GM18951 (cell line): ENCODE results near the gene SLC9A5.

ENCODE experiments used
- POLR2A ChIP-seq: IDR thresholded peaks from 4 replicates; pipeline ENCODE4 v1.6.1; 2011; ENCODE audit warnings: mild to moderate bottlenecking; ENCODE audit not compliant: insufficient read length, insufficient read depth; ENCODE audit errors: extremely low read depth
- in situ Hi-C: fragments of 300-500 bp; cut with MboI; formaldehyde crosslinking; loops from one replicate; pipeline ENCODE4 v1.12.0; 2022; ENCODE audit warnings: low sequenced_read_pairs, mixed read lengths, inconsistent platforms; ENCODE audit not compliant: unreplicated experiment

SLC9A5 gene

DNA sequence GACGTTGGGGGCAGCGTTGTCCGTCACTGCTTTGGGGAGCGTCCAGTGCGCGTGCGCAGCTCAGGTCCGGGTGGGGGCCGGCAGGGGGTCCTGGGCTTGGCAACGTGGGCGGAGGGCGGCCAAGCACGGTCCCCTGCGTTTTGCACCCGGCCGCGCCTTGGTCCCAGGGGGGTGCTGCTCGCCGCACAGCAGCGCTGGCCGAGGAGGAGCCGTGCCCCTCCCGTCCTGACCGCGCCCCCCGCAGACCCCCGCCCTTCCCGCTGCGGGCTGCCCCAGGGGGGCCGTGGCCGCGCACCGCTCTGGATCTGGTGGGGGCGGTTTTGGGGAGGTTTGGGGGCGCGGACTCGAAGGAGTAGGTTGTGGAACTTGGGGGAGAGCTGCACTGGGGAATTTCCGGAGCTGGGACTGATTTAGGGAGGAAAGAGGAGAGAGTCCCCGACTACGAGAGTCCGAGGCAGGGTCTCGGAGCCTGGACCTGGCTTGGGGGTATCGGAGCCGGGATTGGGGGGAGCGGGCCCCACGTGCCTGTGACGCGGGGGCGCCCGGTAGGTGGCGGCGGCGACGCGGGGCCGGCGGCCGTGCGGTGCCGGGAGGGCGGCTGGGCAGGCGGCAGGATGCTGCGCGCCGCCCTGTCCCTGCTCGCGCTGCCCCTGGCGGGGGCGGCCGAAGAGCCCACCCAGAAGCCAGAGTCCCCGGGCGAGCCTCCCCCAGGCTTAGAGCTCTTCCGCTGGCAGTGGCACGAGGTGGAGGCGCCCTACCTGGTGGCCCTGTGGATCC, at the start of gene SLC9A5:
Gene SLC9A5 (plus strand): TSS at position 579 of the 777 bp plus-strand sequence. CDS start 36 bp downstream, at position 615.
- peak; percentile 47 for TF ChIP-seq POLR2A
- in situ Hi-C loops, result no loop called here

DNA sequence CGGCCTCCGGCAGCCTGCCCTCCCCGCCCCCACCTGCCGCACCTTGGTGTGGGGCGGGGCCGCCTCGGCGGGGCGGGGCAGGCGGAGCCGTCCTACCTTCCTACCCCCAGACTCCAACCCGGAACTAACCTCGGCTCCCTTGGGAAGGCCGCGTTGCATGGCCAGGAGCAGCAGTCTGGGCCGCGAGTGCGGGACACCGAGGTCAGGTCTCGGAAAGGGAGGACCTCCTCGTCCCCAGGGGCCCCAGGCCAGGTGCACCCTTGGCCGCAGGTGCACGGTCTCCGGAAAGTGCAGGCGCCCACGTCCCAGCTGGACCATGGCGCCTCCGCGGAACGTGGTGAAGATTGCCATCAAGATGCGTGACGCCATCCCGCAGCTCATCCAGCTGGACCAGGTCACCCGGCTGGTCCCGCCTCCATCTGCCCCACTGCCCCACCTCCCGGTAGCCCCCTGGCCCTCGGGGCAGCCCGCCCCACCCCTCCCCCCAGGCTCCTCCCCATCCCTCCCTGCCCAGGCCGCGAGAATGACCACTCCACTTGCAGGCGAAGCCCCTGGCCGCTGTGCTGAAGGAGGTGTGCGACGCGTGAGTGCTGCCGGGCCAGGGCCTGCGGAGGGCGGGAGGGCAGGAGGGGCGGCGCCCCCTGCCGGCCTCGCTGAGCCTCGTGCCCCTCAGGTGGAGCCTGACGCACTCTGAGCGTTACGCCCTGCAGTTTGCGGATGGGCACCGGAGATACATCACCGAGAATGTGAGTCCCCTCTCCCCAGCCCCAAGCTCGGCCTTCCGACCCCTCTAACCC, 49.6 kb upstream of the SLC9A5 start, which contains the start of gene ELMO3:
Gene ELMO3 (plus strand): TSS at position 121 of the 797 bp plus-strand sequence. CDS start 196 bp downstream, at position 317.
- in situ Hi-C loops, result no loop called here
- TF ChIP-seq POLR2A, result no peak

- in situ Hi-C loops, result no loop called here
Measured at GRCh38 chr16:67199808-67200198, 49.0 kb upstream of the SLC9A5 start.

GRCh38 chr16:67200491-67200890, 48.3 kb upstream of the SLC9A5 start:
- TF ChIP-seq POLR2A, result no peak
- in situ Hi-C loops, result no loop called here

More at GRCh38 chr16:67199808-67200198, 49.0 kb upstream of the SLC9A5 start:
- no peak for TF ChIP-seq POLR2A

- TF ChIP-seq POLR2A, result no peak
- in situ Hi-C loops, result no loop called here
Measured at GRCh38 chr16:67201411-67202345, 47.1 kb upstream of the SLC9A5 start.

DNA sequence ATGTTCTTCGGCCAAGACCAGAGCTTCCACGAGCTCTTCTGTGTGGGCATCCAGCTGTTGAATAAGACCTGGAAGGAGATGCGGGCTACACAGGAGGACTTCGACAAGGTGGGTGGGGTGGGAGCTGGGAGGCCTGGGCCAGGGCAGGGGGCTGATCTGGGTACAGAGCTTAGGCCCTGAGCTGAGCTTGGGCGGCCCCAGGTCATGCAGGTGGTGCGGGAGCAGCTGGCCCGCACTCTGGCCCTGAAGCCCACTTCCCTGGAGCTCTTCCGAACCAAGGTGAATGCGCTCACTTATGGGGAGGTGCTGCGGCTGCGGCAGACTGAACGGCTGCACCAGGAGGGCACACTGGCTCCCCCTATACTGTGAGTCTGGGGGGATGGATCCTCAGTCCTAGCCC, 46.4 kb upstream of the SLC9A5 start:
- TF ChIP-seq POLR2A, result no peak
- in situ Hi-C loops, result no loop called here

DNA sequence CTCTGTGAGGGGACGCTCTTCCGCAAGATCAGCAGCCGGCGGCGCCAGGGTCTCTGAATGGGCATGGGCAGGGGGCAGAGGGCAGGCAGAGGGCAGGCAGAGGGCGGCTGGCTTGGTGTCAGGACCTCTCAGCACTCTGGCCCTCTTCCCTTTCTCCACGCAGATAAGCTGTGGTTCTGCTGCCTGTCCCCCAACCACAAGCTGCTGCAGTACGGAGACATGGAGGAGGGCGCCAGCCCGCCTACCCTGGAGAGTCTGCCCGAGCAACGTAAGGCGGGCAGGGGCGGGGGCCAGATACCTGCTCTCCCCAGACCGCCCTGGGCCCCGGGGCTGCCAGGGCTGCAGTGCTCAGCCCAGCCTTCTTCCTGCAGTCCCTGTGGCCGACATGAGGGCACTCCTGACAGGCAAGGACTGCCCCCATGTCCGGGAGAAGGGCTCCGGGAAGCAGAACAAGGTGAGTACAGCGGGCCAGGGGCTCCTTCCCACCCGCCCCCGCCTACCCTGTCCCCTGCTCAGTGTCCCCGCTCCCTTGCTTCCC, 45.8 kb upstream of the SLC9A5 start:
- TF ChIP-seq POLR2A, result no peak
- in situ Hi-C loops, result no loop called here

- in situ Hi-C loops, result no loop called here
- no peak for TF ChIP-seq POLR2A
Measured at GRCh38 chr16:67204076-67204475, 44.7 kb upstream of the SLC9A5 start.

- in situ Hi-C loops, result no loop called here
- no peak for TF ChIP-seq POLR2A
Measured at GRCh38 chr16:67206129-67206837, 42.5 kb upstream of the SLC9A5 start.

DNA sequence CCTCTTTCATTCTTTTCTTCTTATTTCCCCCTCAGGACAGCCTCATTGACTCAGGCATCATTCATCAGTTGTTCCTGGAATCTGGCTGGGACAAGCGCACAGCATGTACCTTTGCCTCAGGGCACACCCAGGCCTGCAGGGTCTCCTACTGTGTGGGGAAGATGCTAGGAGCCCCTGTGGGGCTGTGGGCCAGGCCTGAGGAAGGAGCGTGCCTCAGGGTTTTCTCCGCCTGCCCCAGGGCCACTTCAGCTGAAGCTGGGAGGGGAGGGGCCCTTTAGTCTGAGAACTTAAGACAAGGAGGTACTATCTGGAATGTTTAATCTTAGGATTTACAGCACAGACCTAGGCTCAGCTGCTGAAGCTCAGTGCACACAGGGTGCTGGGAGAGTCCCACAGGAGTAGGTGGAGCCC, 41.9 kb upstream of the SLC9A5 start:
- TF ChIP-seq POLR2A, result no peak
- in situ Hi-C loops, result no loop called here

DNA sequence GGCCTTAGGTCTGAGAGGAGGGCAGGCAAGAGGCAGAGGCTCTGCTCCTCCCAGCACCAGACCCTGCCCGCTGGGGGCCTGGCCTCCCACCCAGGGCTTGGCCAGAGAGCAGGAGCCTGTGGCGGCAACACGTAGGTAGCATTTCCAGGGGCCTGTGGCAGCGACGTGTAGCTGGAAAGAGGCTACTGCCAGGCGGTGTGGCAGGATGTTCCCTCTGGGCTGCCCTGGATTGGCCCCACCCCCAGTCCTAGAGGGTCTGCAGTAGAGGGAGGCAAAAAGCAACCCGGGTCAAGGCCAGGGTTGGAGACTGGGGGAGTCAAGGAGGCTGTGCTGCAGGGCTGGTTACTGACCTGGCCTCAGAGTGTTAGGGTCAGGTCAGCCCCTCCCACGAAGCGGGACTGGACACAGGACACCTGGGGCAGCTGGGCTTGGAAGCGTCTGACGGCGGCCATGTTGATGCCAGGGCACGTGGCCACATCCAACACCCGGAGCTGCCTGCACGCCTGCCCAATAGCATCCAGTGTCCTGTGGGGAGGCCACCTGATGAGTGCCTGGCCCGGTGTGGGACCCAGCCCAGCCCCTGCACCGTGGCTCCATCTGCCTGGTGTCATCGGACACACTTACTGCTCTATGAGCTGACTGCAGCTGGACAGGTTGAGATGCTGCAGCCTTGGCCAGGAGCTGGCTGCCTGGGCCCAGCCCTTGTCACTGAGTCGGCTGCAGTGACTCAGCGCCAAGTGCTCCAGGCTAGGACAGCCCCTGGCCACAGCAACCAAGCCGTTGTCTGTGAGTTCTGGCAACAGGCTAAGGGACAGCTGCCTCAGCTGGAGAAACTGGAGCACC, 41.3 kb upstream of the SLC9A5 start:
- in situ Hi-C loops, result no loop called here
- TF ChIP-seq POLR2A, result no peak

GRCh38 chr16:67208154-67208896, 40.5 kb upstream of the SLC9A5 start:
- in situ Hi-C loops, result no loop called here
- no peak for TF ChIP-seq POLR2A
